Spleen (tissue), 7 donors: ENCODE results near the gene SMAD6.

ENCODE experiments used
- POLR2A ChIP-seq, 3 donors: fragments of 450-650 bp; IDR thresholded peaks; one replicate each; pipeline ENCODE4 v1.5.1; 2017; ENCODE audit warnings: antibody characterized with exemption in 3 of 3, mild to moderate bottlenecking in 1 of 3
- POLR2AphosphoS5 ChIP-seq, 3 donors: sonication (generic); formaldehyde crosslinking; IDR thresholded peaks; one replicate each; pipeline ENCODE4 v1.5.1; 2017; ENCODE audit warnings: antibody characterized with exemption in 3 of 3
- TF ChIP-seq, protein P1 (sequence below), 11 experiments: fragments of 200-600 bp in 7 of 11; fragments of 450-650 bp in 4 of 11; sonication (generic) in 4 of 11; IDR thresholded peaks in 8 of 11; conservative IDR thresholded peaks in 3 of 11; 1 replicate in 7 of 11; 2 replicates in 4 of 11; pipeline versions ENCODE4 v1.4.0 to v1.8.0; 2016 to 2021; ENCODE audit warnings: antibody characterized with exemption in 11 of 11, inconsistent platforms in 4 of 11, mild to moderate bottlenecking in 1 of 11
- donor health status: DM: no; HTN: no; CAD: no; lungs with moderate emphysema.
- donor health status: DM: no; HTN: no; CAD: no.
- donor health status: DM: no; HTN: no; CAD: no.

DNA sequence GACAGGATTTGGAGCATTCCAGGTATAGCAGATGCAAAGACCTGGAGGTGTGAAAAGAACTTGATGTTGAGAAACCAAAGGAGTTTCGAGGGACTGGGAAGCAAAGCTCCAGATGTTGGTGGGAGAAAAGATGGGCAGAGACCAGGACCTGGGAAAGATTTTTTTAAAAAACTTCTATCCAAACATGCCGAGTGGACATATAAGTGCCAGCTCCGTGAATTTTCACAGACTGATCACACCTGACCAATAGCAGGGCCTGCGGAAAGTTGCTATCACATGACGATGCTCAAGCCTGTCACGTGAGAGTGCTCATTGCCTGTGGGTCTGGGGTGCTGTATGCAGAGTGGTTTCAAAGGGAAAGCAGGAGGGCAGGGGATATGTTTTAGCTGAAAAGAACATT is 19.9 kb downstream of the SMAD6 start:
- TF ChIP-seq POLR2A (IDR thresholded peaks at IDR 0.05), result no peak
- TF ChIP-seq, protein P1, sequence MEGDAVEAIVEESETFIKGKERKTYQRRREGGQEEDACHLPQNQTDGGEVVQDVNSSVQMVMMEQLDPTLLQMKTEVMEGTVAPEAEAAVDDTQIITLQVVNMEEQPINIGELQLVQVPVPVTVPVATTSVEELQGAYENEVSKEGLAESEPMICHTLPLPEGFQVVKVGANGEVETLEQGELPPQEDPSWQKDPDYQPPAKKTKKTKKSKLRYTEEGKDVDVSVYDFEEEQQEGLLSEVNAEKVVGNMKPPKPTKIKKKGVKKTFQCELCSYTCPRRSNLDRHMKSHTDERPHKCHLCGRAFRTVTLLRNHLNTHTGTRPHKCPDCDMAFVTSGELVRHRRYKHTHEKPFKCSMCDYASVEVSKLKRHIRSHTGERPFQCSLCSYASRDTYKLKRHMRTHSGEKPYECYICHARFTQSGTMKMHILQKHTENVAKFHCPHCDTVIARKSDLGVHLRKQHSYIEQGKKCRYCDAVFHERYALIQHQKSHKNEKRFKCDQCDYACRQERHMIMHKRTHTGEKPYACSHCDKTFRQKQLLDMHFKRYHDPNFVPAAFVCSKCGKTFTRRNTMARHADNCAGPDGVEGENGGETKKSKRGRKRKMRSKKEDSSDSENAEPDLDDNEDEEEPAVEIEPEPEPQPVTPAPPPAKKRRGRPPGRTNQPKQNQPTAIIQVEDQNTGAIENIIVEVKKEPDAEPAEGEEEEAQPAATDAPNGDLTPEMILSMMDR (IDR thresholded peaks at IDR 0.05 in 8 of 11, conservative IDR thresholded peaks at IDR 0.05 in 3 of 11), result no peak
- TF ChIP-seq POLR2AphosphoS5 (IDR thresholded peaks at IDR 0.05), result no peak
